A673 (cell line): Measurements from ENCODE around the gene SMYD1. TPM values are rescaled to one million over a fixed set of nuclear protein-coding genes. Genes with fewer than 3 reads are reported as not detected.

ENCODE experiments used
- BruUV-seq: library from RNA; stranded (reverse); fragments of 400-500 nt; replicated peaks from 2 replicates; lab custom pipeline; 2021; lab: Mats Ljungman, UMichigan
- CTCF ChIA-PET: fragments of 300-600 bp; sonication (Branson Sonifier 250); formaldehyde crosslinking; loops from one replicate; lab custom pipeline; 2022; ENCODE audit warnings: antibody characterized with exemption; lab: Charles Lee
- POLR2A ChIA-PET: fragments of 300-600 bp; sonication (Branson Sonifier 250); formaldehyde crosslinking; loops from one replicate; lab custom pipeline; 2022; ENCODE audit warnings: antibody characterized with exemption; ENCODE audit not compliant: low non-redundant PET; lab: Charles Lee
- DNase-seq: peaks from one replicate; pipeline ENCODE4 v3.0.0-alpha.2; 2015; ENCODE audit warnings: low spot score
- H3K27ac ChIP-seq: fragments of 200-600 bp; sonication (generic); 2 replicates; pipeline ENCODE4 v1.5.1; 2016; ENCODE audit warnings: mixed run types, low read depth, mild to moderate bottlenecking, mixed read lengths, antibody characterized with exemption, low read length; ENCODE audit not compliant: poor library complexity, severe bottlenecking
- H3K27me3 ChIP-seq: fragments of 200-600 bp; sonication (generic); replicated peaks from 2 replicates; pipeline ENCODE4 v1.6.1; 2017; ENCODE audit warnings: mixed run types, low read depth, mild to moderate bottlenecking, mixed read lengths, antibody characterized with exemption, low read length; ENCODE audit not compliant: insufficient read depth, poor library complexity
- H3K36me3 ChIP-seq: fragments of 200-600 bp; sonication (generic); 2 replicates; pipeline ENCODE4 v1.6.1; 2016; ENCODE audit warnings: mixed run types, mild to moderate bottlenecking, mixed read lengths, antibody characterized with exemption, low read length; ENCODE audit not compliant: insufficient read depth, poor library complexity, severe bottlenecking
- H3K4me1 ChIP-seq: fragments of 200-600 bp; sonication (generic); 2 replicates; pipeline ENCODE4 v1.6.1; 2017; ENCODE audit warnings: mixed run types, mild to moderate bottlenecking, mixed read lengths, antibody characterized with exemption, low read length; ENCODE audit not compliant: insufficient read depth, poor library complexity, severe bottlenecking
- H3K4me3 ChIP-seq: fragments of 200-600 bp; sonication (generic); 2 replicates; pipeline ENCODE4 v1.5.1; 2016; ENCODE audit warnings: low read depth, mixed run types, mild to moderate bottlenecking, mixed read lengths, low read length; ENCODE audit not compliant: poor library complexity, severe bottlenecking
- H3K9me3 ChIP-seq: fragments of 200-600 bp; sonication (generic); 2 replicates; pipeline ENCODE4 v1.6.1; 2016; ENCODE audit warnings: mixed run types, low read depth, mild to moderate bottlenecking, mixed read lengths, antibody characterized with exemption, low read length; ENCODE audit not compliant: poor library complexity, severe bottlenecking
- CTCF ChIP-seq: fragments of 300-800, 200-600 bp; sonication (generic); conservative IDR thresholded peaks from 2 replicates; pipeline ENCODE4 v1.5.1; 2017; ENCODE audit warnings: low read depth, mild to moderate bottlenecking, antibody characterized with exemption, low read length, moderate library complexity, mixed read lengths
- EZH2 ChIP-seq: fragments of 200-600 bp; sonication (generic); IDR thresholded peaks from 2 replicates; pipeline ENCODE4 v1.6.1; 2017; ENCODE audit warnings: borderline replicate concordance, low read depth, mild to moderate bottlenecking, mixed read lengths, antibody characterized with exemption, low read length; ENCODE audit not compliant: poor library complexity, severe bottlenecking
- intact Hi-C: fragments of 100-400 bp; cut with micrococcal nuclease; formaldehyde crosslinking; loops from one replicate; pipeline ENCODE4 v1.10.0; 2022; ENCODE audit not compliant: unreplicated experiment
- total RNA-seq: library from RNA; stranded (reverse); gene quantifications from 2 replicates; pipeline ENCODE4 v1.2.3, GENCODE V29; 2021

The SMYD1 gene
- total RNA-seq, 1 experiment from 2014 or later: not detected

DNA sequence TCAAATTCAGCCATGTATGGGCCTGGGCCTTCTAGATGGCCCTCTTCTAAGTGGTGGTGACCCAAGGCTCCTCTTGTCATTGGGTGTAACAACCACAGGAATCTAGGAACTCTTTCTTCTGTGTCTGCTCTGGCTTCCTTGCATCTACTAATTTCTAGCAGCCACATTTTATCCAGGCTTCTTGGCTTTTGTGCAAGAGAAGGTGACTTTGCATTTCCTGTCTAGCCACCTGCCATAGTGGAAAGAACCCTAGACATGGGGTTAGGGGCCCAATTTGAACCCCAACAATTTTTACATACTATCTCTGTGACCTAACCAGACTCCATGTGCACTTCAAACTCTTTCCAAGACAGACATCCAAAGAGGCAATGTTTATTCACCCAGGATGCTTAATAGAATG is 25.1 kb downstream of the SMYD1 start:
- ChIA-PET POLR2A (no interaction called here), CTCF (no interaction called here)
- H3K4me3 ChIP-seq: no peak overlapping the region
- intact Hi-C loops: no loop called here
- no peak for DNase-seq
- no peaks in the 10 kb centered on the region for H3K27me3 ChIP-seq
- H3K4me1 ChIP-seq: no peaks in the 10 kb centered on the region
- TF ChIP-seq EZH2 (no peak), CTCF (no peak)
- H3K9me3 ChIP-seq: no peaks in the 10 kb centered on the region
- H3K27ac ChIP-seq: no peak overlapping the region
- BruUV-seq: no TSS peak
- no peaks in the 10 kb centered on the region for H3K36me3 ChIP-seq

DNA sequence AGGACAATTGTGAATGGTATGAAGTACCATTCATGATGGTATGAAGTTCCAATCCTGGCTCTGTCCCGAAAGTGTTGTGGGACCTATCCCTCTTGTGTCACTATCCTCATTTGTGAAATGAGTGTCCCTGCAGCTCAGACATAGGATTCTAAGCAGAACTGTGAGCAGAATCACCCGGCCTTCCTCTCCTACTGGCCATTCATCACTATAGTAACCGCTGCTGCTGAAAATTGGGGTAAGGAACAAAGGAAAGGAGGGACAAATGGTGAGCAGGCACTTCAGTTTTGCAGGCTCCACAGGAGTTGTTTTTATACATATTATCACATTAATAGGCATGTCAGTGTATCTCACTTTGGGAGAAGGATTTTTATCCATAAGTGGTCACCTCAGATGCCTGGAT is 27.4 kb downstream of the SMYD1 start:
- BruUV-seq: no TSS peak
- Histone ChIP-seq H3K27me3 (no peaks in the 10 kb centered on the region), H3K27ac (no peak overlapping the region), H3K4me3 (no peak overlapping the region), H3K36me3 (no peaks in the 10 kb centered on the region), H3K4me1 (peaks cover 1% of the 10 kb centered on the region), H3K9me3 (no peaks in the 10 kb centered on the region)
- intact Hi-C loops: no loop called here
- TF ChIP-seq CTCF (no peak), EZH2 (no peak)
- no peak for DNase-seq
- ChIA-PET CTCF (no interaction called here), POLR2A (no interaction called here)

GRCh38 chr2:88096708-88097107 is 29.1 kb downstream of the SMYD1 start:
- ChIA-PET POLR2A (no interaction called here), CTCF (no interaction called here)

More at GRCh38 chr2:88096708-88097107, 29.1 kb downstream of the SMYD1 start:
- H3K27ac ChIP-seq: no peak overlapping the region
- no peaks in the 10 kb centered on the region for H3K9me3 ChIP-seq
- intact Hi-C loops: no loop called here
- no peaks in the 10 kb centered on the region for H3K27me3 ChIP-seq
- DNase-seq: no peak
- no peaks in the 10 kb centered on the region for H3K36me3 ChIP-seq
- peaks cover 10% of the 10 kb centered on the region for H3K4me1 ChIP-seq
- no peak for TF ChIP-seq CTCF
- BruUV-seq: no TSS peak
- H3K4me3 ChIP-seq: no peak overlapping the region
